OCI-LY3 (cell line): Measurements from ENCODE around the gene CHMP5.

ENCODE experiments used
- CTCF ChIP-seq: fragments of 200-600, 300-600 bp; sonication (generic); IDR thresholded peaks from 2 replicates; pipeline ENCODE4 v1.5.1; 2014; ENCODE audit warnings: antibody characterized with exemption, low read length, low read depth
- EZH2phosphoT487 ChIP-seq: fragments of 200-600 bp; shearing (Covaris generic); IDR thresholded peaks from 2 replicates; pipeline ENCODE4 v1.6.1; 2018; ENCODE audit warnings: antibody characterized with exemption, mixed run types, low read depth

- TF ChIP-seq CTCF, result no peak
- no peak for TF ChIP-seq EZH2phosphoT487
These were observed 32.0 kb upstream of the CHMP5 start for GRCh38 chr9:33232815-33233214.
